ENCODE data around the gene PHF13.
A peak's percentile ranks its signal among the peaks of the same experiment; 100 is the strongest.

PHF13 gene

GRCh38 chr1:6602669-6603237 lies 10.8 kb upstream of the PHF13 start, which contains the start of gene KLHL21:
TSS of gene KLHL21 (minus strand) at chr1:6602869. CDS start at chr1:6602817, 52 bp downstream.
- peak; percentile 85 for DNase-seq

- DNase-seq: peak; percentile 71
Observed at GRCh38 chr1:6603238-6603914, 10.2 kb upstream of the PHF13 start.

- peak; percentile 58 for DNase-seq
Observed at GRCh38 chr1:6603915-6604558, 9.5 kb upstream of the PHF13 start.

GRCh38 chr1:6612641-6613360 lies 730 bp upstream of the PHF13 start:
- peak; percentile 42 for DNase-seq

GRCh38 chr1:6614019-6614928 lies 743 bp downstream of the PHF13 start:
- DNase-seq: no peak

GRCh38 chr1:6614929-6615785 lies 1.6 kb downstream of the PHF13 start:
- DNase-seq: no peak

GRCh38 chr1:6619045-6619444 lies 5.5 kb downstream of the PHF13 start:
- no peak for DNase-seq

GRCh38 chr1:6621429-6622391 lies 8.2 kb downstream of the PHF13 start:
- DNase-seq: no peak

- no peak for DNase-seq
Observed at GRCh38 chr1:6622396-6623152, 9.0 kb downstream of the PHF13 start.

- DNase-seq: no peak
Observed at GRCh38 chr1:6623269-6623965, 9.9 kb downstream of the PHF13 start.

GRCh38 chr1:6624710-6625583 lies 11.4 kb downstream of the PHF13 start, which contains the start of gene THAP3:
TSS of gene THAP3 (plus strand) at chr1:6624868. CDS start at chr1:6625219, 351 bp downstream.
- DNase-seq: peak; percentile 71

- DNase-seq: peak; percentile 25
Observed at GRCh38 chr1:6625584-6626149, 12.1 kb downstream of the PHF13 start.

- no peak for DNase-seq
Observed at GRCh38 chr1:6627031-6627430, 13.5 kb downstream of the PHF13 start.

GRCh38 chr1:6627841-6628545 lies 14.5 kb downstream of the PHF13 start:
- DNase-seq: no peak

- DNase-seq: no peak
Observed at GRCh38 chr1:6628971-6629479, 15.5 kb downstream of the PHF13 start.

- no peak for DNase-seq
Observed at GRCh38 chr1:6630027-6630426, 16.5 kb downstream of the PHF13 start.

Data from MV-4-11 (cell line).